Measurements from ENCODE around the gene SIAH3. TPM values are rescaled to one million over a fixed set of nuclear protein-coding genes. Genes with fewer than 3 reads are reported as not detected.

The SIAH3 gene
- total RNA-seq, 2 donors from 2014 or later: not detected

- DNase-seq (ENCODE audit: low spot score): no peak
- Histone ChIP-seq H3K36me3 (no peaks in the 10 kb centered on the region), H3K9me3 (no peaks in the 10 kb centered on the region), H3K27me3 (replicated peaks; ENCODE audit: insufficient read depth) (no peaks in the 10 kb centered on the region), H3K4me1 (ENCODE audit: control insufficient read depth in 1 of 2, low read depth in 2 of 2) (peaks cover 3 to 17% of the 10 kb centered on the region in 2 donors), H3K27ac (no peak overlapping the region), H3K4me3 (no peak overlapping the region)
- no peak for ATAC-seq (ENCODE audit: insufficient number of reproducible peaks, low FRiP score, low read depth)
- TF ChIP-seq CTCF (IDR thresholded peaks at IDR 0.05): no peak
Observed at GRCh38 chr13:45825387-45825650, 26.2 kb downstream of the SIAH3 start.

- TF ChIP-seq CTCF (IDR thresholded peaks at IDR 0.05): no peak
- H3K36me3 ChIP-seq: no peaks in the 10 kb centered on the region
- H3K9me3 ChIP-seq: no peaks in the 10 kb centered on the region
- ATAC-seq (ENCODE audit: insufficient number of reproducible peaks, low FRiP score, low read depth) (no peak), DNase-seq (ENCODE audit: low spot score) (no peak)
- peaks cover 3 to 17% of the 10 kb centered on the region in 2 donors for H3K4me1 ChIP-seq (ENCODE audit: control insufficient read depth in 1 of 2, low read depth in 2 of 2)
- no peak overlapping the region for H3K4me3 ChIP-seq
- H3K27me3 ChIP-seq (replicated peaks; ENCODE audit: insufficient read depth): no peaks in the 10 kb centered on the region
- H3K27ac ChIP-seq: no peak overlapping the region
Observed at GRCh38 chr13:45823583-45823982, 28.0 kb downstream of the SIAH3 start.

- ATAC-seq (ENCODE audit: insufficient number of reproducible peaks, low FRiP score, low read depth) (no peak), DNase-seq (ENCODE audit: low spot score) (no peak)
- Histone ChIP-seq H3K4me1 (ENCODE audit: control insufficient read depth in 1 of 2, low read depth in 2 of 2) (peaks cover 0 to 10% of the 10 kb centered on the region in 2 donors), H3K36me3 (no peaks in the 10 kb centered on the region), H3K4me3 (no peak overlapping the region), H3K27ac (no peak overlapping the region), H3K27me3 (replicated peaks; ENCODE audit: insufficient read depth) (no peaks in the 10 kb centered on the region), H3K9me3 (peaks cover 2% of the 10 kb centered on the region)
- TF ChIP-seq CTCF (IDR thresholded peaks at IDR 0.05): no peak
Observed at GRCh38 chr13:45821811-45822210, 29.7 kb downstream of the SIAH3 start.

- TF ChIP-seq CTCF (IDR thresholded peaks at IDR 0.05): no peak
- no peaks in the 10 kb centered on the region for H3K36me3 ChIP-seq
- H3K27ac ChIP-seq: no peak overlapping the region
- H3K4me1 ChIP-seq (ENCODE audit: control insufficient read depth in 1 of 2, low read depth in 2 of 2): peaks cover 0 to 6% of the 10 kb centered on the region in 2 donors
- H3K9me3 ChIP-seq: peaks cover 2% of the 10 kb centered on the region
- no peak overlapping the region for H3K4me3 ChIP-seq
- H3K27me3 ChIP-seq (replicated peaks; ENCODE audit: insufficient read depth): no peaks in the 10 kb centered on the region
- DNase-seq (ENCODE audit: low spot score) (no peak), ATAC-seq (ENCODE audit: insufficient number of reproducible peaks, low FRiP score, low read depth) (no peak)
Observed at GRCh38 chr13:45820106-45820838, 31.3 kb downstream of the SIAH3 start.

- peaks cover 2% of the 10 kb centered on the region for H3K9me3 ChIP-seq
- no peak overlapping the region for H3K4me3 ChIP-seq
- H3K36me3 ChIP-seq: no peaks in the 10 kb centered on the region
- no peak for DNase-seq (ENCODE audit: low spot score)
- H3K4me1 ChIP-seq (ENCODE audit: control insufficient read depth in 1 of 2, low read depth in 2 of 2): no peaks in the 10 kb centered on the region
- ATAC-seq (ENCODE audit: insufficient number of reproducible peaks, low FRiP score, low read depth): no peak
- H3K27me3 ChIP-seq (replicated peaks; ENCODE audit: insufficient read depth): no peaks in the 10 kb centered on the region
- no peak for TF ChIP-seq CTCF (IDR thresholded peaks at IDR 0.05)
- no peak overlapping the region for H3K27ac ChIP-seq
Observed at GRCh38 chr13:45817833-45818232, 33.7 kb downstream of the SIAH3 start.

Data from thoracic aorta (tissue), 2 donors.